Liver (tissue), 9 donors: ENCODE data around the gene MAP3K12. TPM values are rescaled to one million over a fixed set of nuclear protein-coding genes. Genes with fewer than 3 reads are reported as not detected.

Experiments
- DNase-seq: peaks from one replicate; pipeline ENCODE4 v3.0.0-alpha.2; 2017; ENCODE audit warnings: low spot score
- H3K27ac ChIP-seq, 2 donors: one replicate each; pipeline ENCODE4 v1.7.0; 2013; ENCODE audit warnings: inconsistent platforms in 2 of 2, low read length in 2 of 2, control low read depth in 1 of 2, low read depth in 1 of 2, mild to moderate bottlenecking in 1 of 2
- H3K27me3 ChIP-seq, 4 donors: one replicate each; pipeline versions ENCODE4 v1.6.1 to v1.7.0; 2013; ENCODE audit warnings: low read length in 3 of 4, inconsistent platforms in 1 of 4, mild to moderate bottlenecking in 1 of 4, moderate library complexity in 1 of 4; ENCODE audit not compliant: control insufficient read depth in 4 of 4, insufficient read depth in 4 of 4
- H3K36me3 ChIP-seq, 4 donors: one replicate each; pipeline versions ENCODE4 v1.6.1 to v1.7.0; 2013; ENCODE audit warnings: low read length in 3 of 4, mild to moderate bottlenecking in 3 of 4, low read depth in 1 of 4, moderate library complexity in 1 of 4; ENCODE audit not compliant: control insufficient read depth in 4 of 4, insufficient read depth in 3 of 4
- H3K4me1 ChIP-seq, 4 donors: one replicate each; pipeline versions ENCODE4 v1.6.1 to v1.7.0; 2013; ENCODE audit warnings: low read length in 3 of 4, mild to moderate bottlenecking in 3 of 4, moderate library complexity in 1 of 4; ENCODE audit not compliant: control insufficient read depth in 4 of 4, insufficient read depth in 4 of 4
- H3K4me3 ChIP-seq, 3 donors: one replicate each; pipeline versions ENCODE4 v1.6.1 to v1.7.0; 2013; ENCODE audit warnings: low read length in 3 of 3, control low read depth in 1 of 3, low read depth in 1 of 3, mild to moderate bottlenecking in 1 of 3
- H3K9ac ChIP-seq, 2 donors: one replicate each; pipeline ENCODE4 v1.7.0; 2013; ENCODE audit warnings: low read length in 2 of 2, mild to moderate bottlenecking in 2 of 2, moderate library complexity in 2 of 2, control low read depth in 1 of 2, low read depth in 1 of 2
- H3K9me3 ChIP-seq, 4 donors: one replicate each; pipeline versions ENCODE4 v1.6.1 to v1.7.0; 2013; ENCODE audit warnings: low read length in 3 of 4; ENCODE audit not compliant: control insufficient read depth in 4 of 4
- ATF3 ChIP-seq: IDR thresholded peaks from 2 replicates; pipeline ENCODE4 v1.6.1; 2016; ENCODE audit warnings: antibody characterized with exemption
- CTCF ChIP-seq: fragments of 150-350 bp; IDR thresholded peaks from 2 replicates; pipeline ENCODE4 v1.5.1; 2017; ENCODE audit warnings: improper control_type of control experiment, low read depth, low read length; ENCODE audit not compliant: missing input control
- EGR1 ChIP-seq, 2 donors: IDR thresholded peaks; 2 replicates each; pipeline ENCODE4 v1.6.1; 2016 to 2018; ENCODE audit warnings: antibody characterized with exemption in 2 of 2, low read depth in 2 of 2
- FOXA1 ChIP-seq: IDR thresholded peaks from 2 replicates; pipeline ENCODE4 v1.6.1; 2016; ENCODE audit warnings: antibody characterized with exemption
- FOXA2 ChIP-seq: IDR thresholded peaks from 2 replicates; pipeline ENCODE4 v1.6.1; 2016; ENCODE audit warnings: antibody characterized with exemption
- GABPA ChIP-seq, 2 donors: IDR thresholded peaks in 1 of 2; conservative IDR thresholded peaks in 1 of 2; 2 replicates each; pipeline ENCODE4 v1.6.1; 2016; ENCODE audit warnings: antibody characterized with exemption in 2 of 2, mild to moderate bottlenecking in 1 of 2, moderate library complexity in 1 of 2
- HNF4A ChIP-seq, 2 donors: conservative IDR thresholded peaks; 2 replicates each; pipeline ENCODE4 v1.6.1; 2016; ENCODE audit warnings: antibody characterized with exemption in 2 of 2, mild to moderate bottlenecking in 2 of 2
- HNF4G ChIP-seq: IDR thresholded peaks from 2 replicates; pipeline ENCODE4 v1.6.1; 2016; ENCODE audit warnings: antibody characterized with exemption
- JUND ChIP-seq, 2 donors: IDR thresholded peaks; 2 replicates each; pipeline ENCODE4 v1.6.1; 2016; ENCODE audit warnings: antibody characterized with exemption in 2 of 2
- MAX ChIP-seq: IDR thresholded peaks from 2 replicates; pipeline ENCODE4 v1.6.1; 2016; ENCODE audit warnings: antibody characterized with exemption
- NR2F2 ChIP-seq: IDR thresholded peaks from 2 replicates; pipeline ENCODE4 v1.6.1; 2016; ENCODE audit warnings: antibody characterized with exemption
- RAD21 ChIP-seq, 2 donors: IDR thresholded peaks; 2 replicates each; pipeline ENCODE4 v1.6.1; 2016; ENCODE audit warnings: antibody characterized with exemption in 2 of 2, mild to moderate bottlenecking in 2 of 2
- REST ChIP-seq: IDR thresholded peaks from 2 replicates; pipeline ENCODE4 v1.6.1; 2016; ENCODE audit warnings: antibody characterized with exemption, mild to moderate bottlenecking
- RXRA ChIP-seq, 2 donors: IDR thresholded peaks; 2 replicates each; pipeline ENCODE4 v1.6.1; 2017 to 2018; ENCODE audit warnings: antibody characterized with exemption in 2 of 2, mild to moderate bottlenecking in 1 of 2
- SP1 ChIP-seq: IDR thresholded peaks from 2 replicates; pipeline ENCODE4 v1.6.1; 2018; ENCODE audit warnings: antibody characterized with exemption, mild to moderate bottlenecking
- TAF1 ChIP-seq: conservative IDR thresholded peaks from 2 replicates; pipeline ENCODE4 v1.6.1; 2016; ENCODE audit warnings: antibody characterized with exemption, mild to moderate bottlenecking
- YY1 ChIP-seq: IDR thresholded peaks from 2 replicates; pipeline ENCODE4 v1.6.1; 2016; ENCODE audit warnings: antibody characterized with exemption, mild to moderate bottlenecking
- ZBTB33 ChIP-seq: IDR thresholded peaks from 2 replicates; pipeline ENCODE4 v1.6.1; 2016; ENCODE audit warnings: antibody characterized with exemption
- WGBS: extraction: QIAGEN DNeasy Blood & Tissue Kit; methylation state at CpG from one replicate; pipeline ENCODE4 v1.1.7; 2013; 5-methylcytosine and 5-hydroxymethylcytosine counted together
- polyA plus RNA-seq, 2 donors: library from polyadenylated mRNA; stranded (reverse) in 1 of 2; unstranded in 1 of 2; fragments of 200-250 nt in 1 of 2; fragments of >200 nt in 1 of 2; fragmentation: Nextera tagmentation in 1 of 2; extraction: Ambion mirVana in 1 of 2; gene quantifications; one replicate each; pipeline versions ENCODE4 v1.2.1 to v1.2.3, GENCODE V29; 2013 to 2015
- total RNA-seq, 2 donors: library from RNA; depleted of rRNA; stranded (reverse); fragments of >200 nt; gene quantifications; one replicate each; pipeline ENCODE4 v1.2.3, GENCODE V29; 2014
- donor health status: healthy.
- donor health status: healthy.
- donor health status: healthy.
- donor health status: healthy.
- donor health status: healthy.

The MAP3K12 gene
- total and polyA plus RNA-seq, 4 donors, result 0.53 to 2.4 (median 1.5) TPM

- peaks cover 0 to 21% (median 18%) of the 10 kb centered on the region in 4 donors for H3K4me1 ChIP-seq
- TF ChIP-seq YY1 (no peak), TAF1 (no peak), HNF4A (conservative IDR thresholded peaks at IDR 0.05) (no peak), NR2F2 (no peak), RXRA (IDR thresholded peaks at IDR 0.05) (no peak), HNF4G (no peak), ATF3 (no peak), FOXA1 (no peak), ZBTB33 (no peak), GABPA (IDR thresholded peaks at IDR 0.05 in 1 of 2, conservative IDR thresholded peaks at IDR 0.05 in 1 of 2) (no peak), SP1 (no peak), FOXA2 (no peak), MAX (no peak), CTCF (no peak), EGR1 (IDR thresholded peaks at IDR 0.05; ENCODE audit: low read depth in 2 of 2) (no peak), RAD21 (IDR thresholded peaks at IDR 0.05) (no peak), JUND (IDR thresholded peaks at IDR 0.05) (no peak), REST (no peak)
- H3K9me3 ChIP-seq, result no peaks in the 10 kb centered on the region
- H3K4me3 ChIP-seq, result peak overlapping the region; percentile 82 to 86 (median 85)
- H3K27ac ChIP-seq, result peak overlapping the region; percentile 97 to 98
- peaks cover 12 to 37% (median 32%) of the 10 kb centered on the region in 4 donors for H3K36me3 ChIP-seq
- 2% methylated on average over 80 of the region's 82 CpGs for WGBS
- DNase-seq, result peak; percentile 86
- peak overlapping the region; percentile 71 to 92 for H3K9ac ChIP-seq
- H3K27me3 ChIP-seq, result no peaks in the 10 kb centered on the region
Measured at GRCh38 chr12:53452159-53453077, 46.8 kb downstream of the MAP3K12 start.
